Keratinocyte (primary cell): ENCODE results near the gene VSIG4. TPM values are rescaled to one million over a fixed set of nuclear protein-coding genes. Genes with fewer than 3 reads are reported as not detected.

Source experiments
- DNase-seq: peaks from one replicate; pipeline ENCODE4 v3.0.0-alpha.2; 2011; ENCODE audit warnings: low read depth, missing footprints, low spot score
- FAIRE-seq: peaks from 2 replicates; lab custom pipeline; 2011; peaks lifted over from hg19 to GRCh38; lab: Jason Lieb, UNC
- H2AFZ ChIP-seq: 2 replicates; pipeline ENCODE4 v1.6.0; 2012; ENCODE audit warnings: low read length, control low read depth, inconsistent platforms; ENCODE audit not compliant: control insufficient read depth
- H3K27ac ChIP-seq: 2 replicates; pipeline ENCODE4 v1.5.1; 2011; ENCODE audit warnings: low read length; ENCODE audit not compliant: control insufficient read depth, insufficient read depth
- H3K27me3 ChIP-seq: 3 replicates; pipeline ENCODE4 v1.6.0; 2011; ENCODE audit warnings: low read length; ENCODE audit not compliant: control insufficient read depth, insufficient read depth; ENCODE audit errors: extremely low read depth
- H3K36me3 ChIP-seq, 2 experiments: 2 replicates in 1 of 2; 3 replicates in 1 of 2; pipeline ENCODE4 v1.5.1; 2011; ENCODE audit warnings: low read length in 2 of 2, mild to moderate bottlenecking in 1 of 2; ENCODE audit not compliant: control insufficient read depth in 2 of 2, insufficient read depth in 2 of 2; ENCODE audit errors: extremely low read depth in 1 of 2
- H3K4me1 ChIP-seq: 3 replicates; pipeline ENCODE4 v1.5.1; 2011; ENCODE audit warnings: low read length; ENCODE audit not compliant: control insufficient read depth, insufficient read depth; ENCODE audit errors: extremely low read depth
- H3K4me2 ChIP-seq: 3 replicates; pipeline ENCODE4 v1.6.0; 2011; ENCODE audit warnings: low read depth, low read length; ENCODE audit not compliant: control insufficient read depth, insufficient read depth; ENCODE audit errors: extremely low read depth
- H3K4me3 ChIP-seq, 3 experiments: fragments of 200-600 bp in 1 of 3; sonication (generic) in 1 of 3; 2 replicates in 2 of 3; 3 replicates in 1 of 3; pipeline ENCODE4 v1.5.1; 2011 to 2016; ENCODE audit warnings: low read length in 3 of 3, mild to moderate bottlenecking in 3 of 3, control low read depth in 2 of 3, inconsistent platforms in 1 of 3, low read depth in 1 of 3, mixed read lengths in 1 of 3, mixed run types in 1 of 3, moderate library complexity in 1 of 3; ENCODE audit not compliant: control insufficient read depth in 2 of 3, insufficient read depth in 2 of 3; ENCODE audit errors: extremely low read depth in 1 of 3
- H3K79me2 ChIP-seq: 2 replicates; pipeline ENCODE4 v1.6.0; 2012; ENCODE audit warnings: low read length; ENCODE audit not compliant: control insufficient read depth, insufficient read depth
- H3K9ac ChIP-seq: 3 replicates; pipeline ENCODE4 v1.6.0; 2011; ENCODE audit warnings: low read length; ENCODE audit not compliant: control insufficient read depth, insufficient read depth; ENCODE audit errors: extremely low read depth
- H3K9me1 ChIP-seq: 3 replicates; pipeline ENCODE4 v1.6.0; 2011; ENCODE audit warnings: low read length; ENCODE audit not compliant: control insufficient read depth, insufficient read depth; ENCODE audit errors: extremely low read depth
- H3K9me3 ChIP-seq: 2 replicates; pipeline ENCODE4 v1.5.1; 2012; ENCODE audit warnings: low read depth, low read length; ENCODE audit not compliant: control insufficient read depth
- H4K20me1 ChIP-seq: 3 replicates; pipeline ENCODE4 v1.6.0; 2011; ENCODE audit warnings: low read length; ENCODE audit not compliant: control insufficient read depth, insufficient read depth; ENCODE audit errors: extremely low read depth
- CTCF ChIP-seq, 3 experiments: IDR thresholded peaks in 1 of 3; conservative IDR thresholded peaks in 1 of 3; optimal IDR thresholded peaks in 1 of 3; 2 replicates in 2 of 3; 3 replicates in 1 of 3; pipeline versions ENCODE3 to v1.5.1; 2011; ENCODE audit warnings: low read length in 3 of 3, mild to moderate bottlenecking in 3 of 3, moderate library complexity in 2 of 3, control low read depth in 1 of 3, inconsistent platforms in 1 of 3; ENCODE audit not compliant: insufficient read depth in 2 of 3; ENCODE audit errors: extremely low read depth in 1 of 3
- EZH2 ChIP-seq: IDR thresholded peaks from one replicate; pipeline ENCODE4 v1.6.1; 2012; ENCODE audit warnings: inconsistent platforms, mild to moderate bottlenecking, low read length, moderate library complexity
- dilution Hi-C: fragments of 300-500 bp; cut with MboI; formaldehyde crosslinking; loops from one replicate; pipeline ENCODE4 v1.7.0; 2020; ENCODE audit warnings: low sequenced_read_pairs; ENCODE audit not compliant: extremely low pct_ligation_motif_present
- polyA plus RNA-seq, 5 experiments: library from polyadenylated mRNA; depleted of rRNA in 3 of 5; stranded (reverse) in 3 of 5; stranded (forward) in 1 of 5; unstranded in 1 of 5; fragments of >200 nt; gene quantifications; 1 replicate in 1 of 5; 2 replicates in 3 of 5; 3 replicates in 1 of 5; pipeline versions ENCODE4 v1.2.1 to v1.2.3, GENCODE V29; 2011 to 2012; ENCODE audit warnings: missing spikeins in 2 of 5, low read depth in 1 of 5, low replicate concordance in 1 of 5

VSIG4 gene
- polyA plus RNA-seq, 1 donor (not counting 4 experiments of a cell fraction or from before 2014, with no cell fraction given): not detected

- no peaks in the 10 kb centered on the region for H3K27me3 ChIP-seq
- H3K27ac ChIP-seq: no peak overlapping the region
- H3K4me3 ChIP-seq: no peak overlapping the region
- H3K4me2 ChIP-seq: no peak overlapping the region
- FAIRE-seq (no peak), DNase-seq (no peak)
- TF ChIP-seq EZH2 (no peak), CTCF (optimal IDR thresholded peaks at IDR 0.05 in 1 of 3, IDR thresholded peaks at IDR 0.05 in 1 of 3, conservative IDR thresholded peaks at IDR 0.05 in 1 of 3; ENCODE audit: extremely low read depth in 1 of 3, insufficient read depth in 2 of 3, low read length in 3 of 3) (no peak)
- H3K36me3 ChIP-seq: no peaks in the 10 kb centered on the region
- no peak overlapping the region for H2AFZ ChIP-seq
- H3K9ac ChIP-seq: no peak overlapping the region
- dilution Hi-C loops: no loop called here
- H3K4me1 ChIP-seq: no peaks in the 10 kb centered on the region
- no peaks in the 10 kb centered on the region for H3K9me3 ChIP-seq
- H4K20me1 ChIP-seq: no peaks in the 10 kb centered on the region
- H3K79me2 ChIP-seq: no peaks in the 10 kb centered on the region
- no peaks in the 10 kb centered on the region for H3K9me1 ChIP-seq
Observed at GRCh38 chrX:66050140-66050569, 10.3 kb upstream of the VSIG4 start.

- Histone ChIP-seq H3K27me3 (no peaks in the 10 kb centered on the region), H3K4me2 (no peak overlapping the region), H2AFZ (no peak overlapping the region), H3K9ac (no peak overlapping the region), H3K36me3 (no peaks in the 10 kb centered on the region), H4K20me1 (no peaks in the 10 kb centered on the region), H3K27ac (no peak overlapping the region), H3K79me2 (no peaks in the 10 kb centered on the region), H3K4me1 (no peaks in the 10 kb centered on the region), H3K4me3 (no peak overlapping the region), H3K9me1 (no peaks in the 10 kb centered on the region), H3K9me3 (no peaks in the 10 kb centered on the region)
- TF ChIP-seq CTCF (optimal IDR thresholded peaks at IDR 0.05 in 1 of 3, IDR thresholded peaks at IDR 0.05 in 1 of 3, conservative IDR thresholded peaks at IDR 0.05 in 1 of 3; ENCODE audit: extremely low read depth in 1 of 3, insufficient read depth in 2 of 3, low read length in 3 of 3) (no peak), EZH2 (no peak)
- no peak for FAIRE-seq
- dilution Hi-C loops: no loop called here
- no peak for DNase-seq
Observed at GRCh38 chrX:66049056-66049455, 9.2 kb upstream of the VSIG4 start.
